ENCODE results near the gene CSF3R. TPM values are rescaled to one million over a fixed set of nuclear protein-coding genes. Genes with fewer than 3 reads are reported as not detected.
"Not testable (repeated sequence)": the region's sequence is repeated elsewhere in the genome, so short reads cannot be mapped to it uniquely, and the experiment has no call there.

Gene CSF3R
- total RNA-seq, 1 donor from 2014 or later = not detected

GRCh38 chr1:36512842-36513241, 30.1 kb upstream of the CSF3R start:
- DNase-seq = no peak

GRCh38 chr1:36511804-36512798, 29.4 kb upstream of the CSF3R start:
- DNase-seq = no peak

- not testable (repeated sequence) for DNase-seq
Measured at GRCh38 chr1:36511220-36511619, 28.5 kb upstream of the CSF3R start.

GRCh38 chr1:36510418-36510817, 27.7 kb upstream of the CSF3R start:
- DNase-seq = no peak

GRCh38 chr1:36508257-36508656, 25.5 kb upstream of the CSF3R start:
- no peak for DNase-seq

- no peak for DNase-seq
Measured at GRCh38 chr1:36506276-36506920, 23.7 kb upstream of the CSF3R start.

- DNase-seq = no peak
Measured at GRCh38 chr1:36503733-36504132, 21.0 kb upstream of the CSF3R start.

GRCh38 chr1:36503159-36503558, 20.4 kb upstream of the CSF3R start:
- no peak for DNase-seq

- DNase-seq = no peak
Measured at GRCh38 chr1:36502616-36503015, 19.9 kb upstream of the CSF3R start.

GRCh38 chr1:36501911-36502310, 19.2 kb upstream of the CSF3R start:
- DNase-seq = not testable (repeated sequence)

- no peak for DNase-seq
Measured at GRCh38 chr1:36497207-36497606, 14.5 kb upstream of the CSF3R start.

GRCh38 chr1:36494971-36495370, 12.3 kb upstream of the CSF3R start:
- DNase-seq = no peak

GRCh38 chr1:36493524-36493923, 10.8 kb upstream of the CSF3R start:
- no peak for DNase-seq

GRCh38 chr1:36492491-36492890, 9.8 kb upstream of the CSF3R start:
- DNase-seq = no peak

GRCh38 chr1:36489258-36490051, 6.7 kb upstream of the CSF3R start:
- DNase-seq = not testable (repeated sequence)

- no peak for DNase-seq
Measured at GRCh38 chr1:36487906-36488305, 5.2 kb upstream of the CSF3R start.

GRCh38 chr1:36487336-36487725, 4.6 kb upstream of the CSF3R start:
- not testable (repeated sequence) for DNase-seq

- no peak for DNase-seq
Measured at GRCh38 chr1:36486439-36487335, 4.0 kb upstream of the CSF3R start.

GRCh38 chr1:36486093-36486438, 3.4 kb upstream of the CSF3R start:
- no peak for DNase-seq

- DNase-seq = no peak
Measured at GRCh38 chr1:36484099-36484498, 1.4 kb upstream of the CSF3R start.

GRCh38 chr1:36481771-36482723, 666 bp downstream of the CSF3R start:
- DNase-seq = no peak
